22Rv1 (cell line): Measurements from ENCODE around the gene SLC10A1.
"Not testable (repeated sequence)": the region's sequence is repeated elsewhere in the genome, so short reads cannot be mapped to it uniquely, and the experiment has no call there.

Source experiments
- H3K27ac ChIP-seq: fragments of 450-650 bp; 2 replicates; pipeline ENCODE4 v1.5.1; 2017
- CTCF ChIP-seq: fragments of 450-650 bp; IDR thresholded peaks from 2 replicates; pipeline ENCODE4 v1.5.1; 2017; ENCODE audit warnings: mild to moderate bottlenecking
- ZFX ChIP-seq: fragments of 450-650 bp; IDR thresholded peaks from 2 replicates; pipeline ENCODE4 v1.6.1; 2017; ENCODE audit warnings: antibody characterized with exemption, borderline replicate concordance

Gene SLC10A1

GRCh38 chr14:69750495-69750894 lies 46.5 kb downstream of the SLC10A1 start:
- no peak for TF ChIP-seq CTCF
- TF ChIP-seq ZFX = no peak
- peak overlapping the region; percentile 48 for H3K27ac ChIP-seq

GRCh38 chr14:69749956-69750355 lies 47.1 kb downstream of the SLC10A1 start:
- no peak for TF ChIP-seq CTCF
- TF ChIP-seq ZFX = no peak
- peak overlapping the region; percentile 48 for H3K27ac ChIP-seq

GRCh38 chr14:69741055-69741454 lies 56.0 kb downstream of the SLC10A1 start:
- TF ChIP-seq CTCF (no peak), ZFX (no peak)
- H3K27ac ChIP-seq = no peak overlapping the region

DNA sequence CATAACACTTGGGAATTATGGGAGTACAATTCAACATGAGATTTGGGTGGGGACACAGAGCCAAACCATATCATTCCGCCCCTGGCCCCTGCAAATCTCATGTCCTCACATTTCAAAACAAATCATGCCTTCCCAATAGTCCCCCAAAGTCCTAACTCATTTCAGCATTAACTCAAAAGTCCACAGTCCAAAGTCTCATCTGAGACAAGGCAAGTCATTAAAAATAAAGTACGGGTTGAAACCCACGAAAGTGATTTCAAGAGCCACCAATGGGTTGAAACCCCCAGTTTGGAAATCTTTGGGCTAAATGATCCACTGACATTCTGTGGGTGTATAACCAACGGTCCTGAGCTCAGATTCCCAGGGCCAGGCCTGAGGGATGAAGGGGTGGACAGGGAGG lies 60.6 kb downstream of the SLC10A1 start:
- H3K27ac ChIP-seq = not testable (repeated sequence)

DNA sequence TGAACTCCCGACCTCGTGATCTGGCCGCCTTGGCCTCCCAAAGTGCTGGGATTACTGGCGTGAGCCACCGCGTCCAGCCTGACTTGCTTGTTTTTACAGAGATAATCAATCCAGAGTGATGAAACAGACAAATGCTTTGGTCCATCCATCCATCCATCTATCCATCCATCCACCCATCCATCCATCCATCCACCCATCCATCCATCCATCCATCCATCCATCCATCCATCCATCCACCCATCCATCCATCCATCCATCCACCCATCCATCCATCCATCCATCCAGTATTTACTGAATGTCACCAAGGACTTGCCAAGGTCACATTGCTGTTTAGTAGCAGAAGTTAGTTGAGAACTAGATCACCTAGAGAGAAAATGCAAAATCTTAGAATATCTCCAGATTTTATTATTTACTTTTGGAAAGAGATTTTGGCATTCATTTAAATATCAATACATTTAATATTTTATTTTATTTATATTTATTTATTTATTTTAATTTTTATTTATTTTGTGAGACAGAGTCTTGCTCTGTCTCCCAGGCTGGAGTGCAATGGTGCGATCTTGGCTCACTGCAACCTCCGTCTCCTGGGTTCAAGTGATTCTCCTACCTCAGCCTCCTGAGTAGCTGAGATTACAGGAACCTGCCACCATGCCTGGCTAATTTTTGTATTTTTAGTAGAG lies 65.0 kb downstream of the SLC10A1 start:
- not testable (repeated sequence) for H3K27ac ChIP-seq

- no peak for TF ChIP-seq ZFX
- no peak overlapping the region for H3K27ac ChIP-seq
Measured at GRCh38 chr14:69727860-69728259, 69.2 kb downstream of the SLC10A1 start.

DNA sequence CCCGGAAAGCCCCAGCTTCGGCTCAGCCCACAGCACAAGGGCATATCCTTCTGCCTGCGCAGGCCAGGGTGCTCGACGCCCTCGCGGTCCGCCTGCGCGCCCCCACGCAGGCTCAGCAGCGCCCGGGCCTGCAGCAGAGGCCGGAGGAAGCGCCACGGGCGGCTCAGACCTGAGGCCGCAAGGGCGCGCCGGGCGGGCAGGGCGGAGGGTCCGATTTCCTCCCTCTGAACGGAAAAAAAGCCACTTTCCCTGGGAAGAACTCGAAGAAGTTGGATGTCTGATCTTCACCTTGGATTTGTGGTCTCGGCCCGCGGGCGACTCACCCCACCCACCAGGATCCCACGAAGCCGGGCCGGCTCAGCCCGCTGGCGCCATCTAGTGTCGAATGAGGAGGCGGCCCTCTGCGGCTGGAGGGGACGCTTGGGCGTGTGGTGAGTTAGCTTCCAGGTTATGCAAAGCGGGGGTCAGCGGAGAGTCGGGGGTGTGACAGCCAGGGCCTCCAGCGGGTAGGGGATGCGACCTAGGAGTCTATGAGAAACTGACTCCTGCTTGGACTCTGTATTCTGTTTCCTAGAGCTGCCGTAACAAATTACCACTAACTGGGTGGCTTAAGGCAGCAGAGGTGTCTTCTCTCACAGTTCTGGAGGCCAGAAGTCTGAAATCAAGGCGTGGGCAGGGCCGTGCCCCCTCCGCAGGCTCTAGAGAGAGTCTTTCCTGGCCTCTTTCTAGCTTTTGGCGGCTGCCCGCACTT lies 70.1 kb downstream of the SLC10A1 start:
- TF ChIP-seq ZFX (no peak), CTCF (peak; percentile 97)
- H3K27ac ChIP-seq = no peak overlapping the region
